Measurements from ENCODE around the gene SERPINA1. TPM values are rescaled to one million over a fixed set of nuclear protein-coding genes. Genes with fewer than 3 reads are reported as not detected.

SERPINA1 gene
- total RNA-seq, 1 donor from 2014 or later, result not detected

DNA sequence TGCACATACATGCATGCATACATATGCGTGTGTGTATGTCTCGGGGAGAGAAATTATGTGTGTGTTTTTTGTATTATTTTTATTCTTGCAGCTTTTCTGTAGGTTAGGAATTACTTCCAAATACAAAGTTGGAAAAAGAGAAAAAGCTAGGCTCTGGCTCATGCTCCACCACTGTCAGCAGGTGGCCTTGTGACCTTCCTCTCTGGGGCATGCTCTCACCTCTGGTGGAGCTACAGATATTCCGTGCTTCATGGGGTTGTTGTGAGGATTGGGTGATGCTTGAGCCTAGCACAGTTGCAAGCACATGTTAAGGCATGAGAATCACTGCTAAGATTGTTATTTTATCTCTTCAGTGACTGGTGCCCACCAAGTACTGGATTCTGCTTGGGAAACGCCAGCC is 58.5 kb downstream of the SERPINA1 start:
- DNase-seq, result no peak
- no peaks in the 10 kb centered on the region for H3K9me3 Mint-ChIP-seq (ENCODE audit: unreplicated experiment)
- H3K27me3 Mint-ChIP-seq (ENCODE audit: unreplicated experiment), result no peaks in the 10 kb centered on the region
- TF ChIP-seq, protein P1, sequence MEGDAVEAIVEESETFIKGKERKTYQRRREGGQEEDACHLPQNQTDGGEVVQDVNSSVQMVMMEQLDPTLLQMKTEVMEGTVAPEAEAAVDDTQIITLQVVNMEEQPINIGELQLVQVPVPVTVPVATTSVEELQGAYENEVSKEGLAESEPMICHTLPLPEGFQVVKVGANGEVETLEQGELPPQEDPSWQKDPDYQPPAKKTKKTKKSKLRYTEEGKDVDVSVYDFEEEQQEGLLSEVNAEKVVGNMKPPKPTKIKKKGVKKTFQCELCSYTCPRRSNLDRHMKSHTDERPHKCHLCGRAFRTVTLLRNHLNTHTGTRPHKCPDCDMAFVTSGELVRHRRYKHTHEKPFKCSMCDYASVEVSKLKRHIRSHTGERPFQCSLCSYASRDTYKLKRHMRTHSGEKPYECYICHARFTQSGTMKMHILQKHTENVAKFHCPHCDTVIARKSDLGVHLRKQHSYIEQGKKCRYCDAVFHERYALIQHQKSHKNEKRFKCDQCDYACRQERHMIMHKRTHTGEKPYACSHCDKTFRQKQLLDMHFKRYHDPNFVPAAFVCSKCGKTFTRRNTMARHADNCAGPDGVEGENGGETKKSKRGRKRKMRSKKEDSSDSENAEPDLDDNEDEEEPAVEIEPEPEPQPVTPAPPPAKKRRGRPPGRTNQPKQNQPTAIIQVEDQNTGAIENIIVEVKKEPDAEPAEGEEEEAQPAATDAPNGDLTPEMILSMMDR (IDR thresholded peaks at IDR 0.05; ENCODE audit: partially characterized antibody, unreplicated experiment), result no peak
- no peaks in the 10 kb centered on the region for H3K4me1 Mint-ChIP-seq (ENCODE audit: low read depth, unreplicated experiment)
- H3K36me3 Mint-ChIP-seq (ENCODE audit: unreplicated experiment), result no peaks in the 10 kb centered on the region
- H3K27ac Mint-ChIP-seq (ENCODE audit: unreplicated experiment), result no peak overlapping the region
- no peak overlapping the region for H3K4me3 Mint-ChIP-seq (ENCODE audit: unreplicated experiment)

DNA sequence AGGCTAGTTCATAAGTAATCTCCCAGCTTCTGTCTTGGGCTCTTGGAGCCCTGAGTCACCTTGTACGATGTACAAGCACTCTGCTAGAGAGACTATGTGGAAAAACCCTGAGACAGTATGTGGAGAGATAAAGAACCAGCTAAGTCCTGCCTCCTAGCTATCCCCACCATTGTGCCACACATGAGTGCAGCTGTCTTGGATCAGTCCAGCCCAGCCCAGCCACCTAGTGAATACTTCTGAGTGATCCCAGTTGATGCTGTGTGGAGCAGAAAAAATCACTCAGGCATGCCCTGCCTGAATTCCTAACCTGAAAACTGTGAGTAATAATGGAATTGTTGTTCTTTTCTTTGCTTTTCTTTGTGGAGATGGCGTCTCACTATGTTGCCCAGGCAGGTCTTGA is 60.2 kb downstream of the SERPINA1 start:
- TF ChIP-seq, protein P1 (IDR thresholded peaks at IDR 0.05; ENCODE audit: partially characterized antibody, unreplicated experiment), result no peak
- H3K36me3 Mint-ChIP-seq (ENCODE audit: unreplicated experiment), result no peaks in the 10 kb centered on the region
- H3K27ac Mint-ChIP-seq (ENCODE audit: unreplicated experiment), result no peak overlapping the region
- no peaks in the 10 kb centered on the region for H3K9me3 Mint-ChIP-seq (ENCODE audit: unreplicated experiment)
- no peaks in the 10 kb centered on the region for H3K4me1 Mint-ChIP-seq (ENCODE audit: low read depth, unreplicated experiment)
- peaks cover 3% of the 10 kb centered on the region for H3K27me3 Mint-ChIP-seq (ENCODE audit: unreplicated experiment)
- DNase-seq, result no peak
- H3K4me3 Mint-ChIP-seq (ENCODE audit: unreplicated experiment), result no peak overlapping the region

Other genes with a start within 250 kb of the SERPINA1 start
- gene PPP4R4, start 214.3 kb downstream of the SERPINA1 start, total RNA-seq (ENCODE audit: unreplicated experiment), result 1.6 TPM
- not detected for gene SERPINA10, start 95.3 kb downstream of the SERPINA1 start, total RNA-seq (ENCODE audit: unreplicated experiment)
- not detected for gene SERPINA6, start 65.3 kb downstream of the SERPINA1 start, total RNA-seq (ENCODE audit: unreplicated experiment)
- gene SERPINA2, start 21.9 kb downstream of the SERPINA1 start, total RNA-seq (ENCODE audit: unreplicated experiment), result not detected
- not detected for gene SERPINA11, start 64.2 kb upstream of the SERPINA1 start, total RNA-seq (ENCODE audit: unreplicated experiment)
- gene SERPINA9, start 87.6 kb upstream of the SERPINA1 start, total RNA-seq (ENCODE audit: unreplicated experiment), result not detected
- gene SERPINA12, start 120.9 kb upstream of the SERPINA1 start, total RNA-seq (ENCODE audit: unreplicated experiment), result not detected
- not detected for gene SERPINA4, start 172.8 kb upstream of the SERPINA1 start, total RNA-seq (ENCODE audit: unreplicated experiment)
- gene SERPINA5, start 192.8 kb upstream of the SERPINA1 start, total RNA-seq (ENCODE audit: unreplicated experiment), result not detected
- not detected for gene SERPINA3, start 223.8 kb upstream of the SERPINA1 start, total RNA-seq (ENCODE audit: unreplicated experiment)